HG02588 (cell line): ENCODE measurements around the gene PLCB4.

Experiments used
- ATAC-seq: cut with Tn5 transposase; IDR thresholded peaks from one replicate; pipeline ENCODE4 v1.9.1; 2021; ENCODE audit warnings: mild to moderate bottlenecking, moderate library complexity; ENCODE audit not compliant: unreplicated experiment

The PLCB4 gene

GRCh38 chr20:9507544-9508239 is 438.8 kb downstream of the PLCB4 start:
- ATAC-seq = no peak

GRCh38 chr20:9508240-9508661 is 439.4 kb downstream of the PLCB4 start:
- no peak for ATAC-seq

- no peak for ATAC-seq
Observed at GRCh38 chr20:9508696-9509178, 439.9 kb downstream of the PLCB4 start.

GRCh38 chr20:9509246-9509645 is 440.4 kb downstream of the PLCB4 start:
- no peak for ATAC-seq

- ATAC-seq = no peak
Observed at GRCh38 chr20:9510911-9511310, 442.0 kb downstream of the PLCB4 start.

GRCh38 chr20:9514072-9514460 is 445.2 kb downstream of the PLCB4 start:
- no peak for ATAC-seq

- no peak for ATAC-seq
Observed at GRCh38 chr20:9514461-9515213, 445.8 kb downstream of the PLCB4 start, which contains the start of gene LAMP5. Gene LAMP5, plus strand, starts transcription at chr20:9514590. Its CDS starts 263 bp downstream, at chr20:9514853.

GRCh38 chr20:9515214-9515585 is 446.3 kb downstream of the PLCB4 start:
- ATAC-seq = no peak

- ATAC-seq = no peak
Observed at GRCh38 chr20:9515741-9516233, 446.9 kb downstream of the PLCB4 start.

- ATAC-seq = no peak
Observed at GRCh38 chr20:9516234-9516871, 447.5 kb downstream of the PLCB4 start.

- no peak for ATAC-seq
Observed at GRCh38 chr20:9517297-9518162, 448.6 kb downstream of the PLCB4 start.

- no peak for ATAC-seq
Observed at GRCh38 chr20:9518576-9519175, 449.8 kb downstream of the PLCB4 start.

- no peak for ATAC-seq
Observed at GRCh38 chr20:9520086-9520485, 451.2 kb downstream of the PLCB4 start.

GRCh38 chr20:9523636-9524035 is 454.7 kb downstream of the PLCB4 start:
- no peak for ATAC-seq
